GM10266 (cell line): ENCODE measurements around the gene DMXL1.

Experiments used
- DNase-seq: peaks from one replicate; pipeline ENCODE4 v3.0.0; 2012; ENCODE audit errors: extremely low spot score
- CTCF ChIP-seq: IDR thresholded peaks from 2 replicates; pipeline ENCODE4 v1.5.1; 2012; ENCODE audit warnings: mild to moderate bottlenecking, low read depth; ENCODE audit not compliant: control insufficient read depth, insufficient read depth; ENCODE audit errors: missing control alignments

The DMXL1 gene

DNA sequence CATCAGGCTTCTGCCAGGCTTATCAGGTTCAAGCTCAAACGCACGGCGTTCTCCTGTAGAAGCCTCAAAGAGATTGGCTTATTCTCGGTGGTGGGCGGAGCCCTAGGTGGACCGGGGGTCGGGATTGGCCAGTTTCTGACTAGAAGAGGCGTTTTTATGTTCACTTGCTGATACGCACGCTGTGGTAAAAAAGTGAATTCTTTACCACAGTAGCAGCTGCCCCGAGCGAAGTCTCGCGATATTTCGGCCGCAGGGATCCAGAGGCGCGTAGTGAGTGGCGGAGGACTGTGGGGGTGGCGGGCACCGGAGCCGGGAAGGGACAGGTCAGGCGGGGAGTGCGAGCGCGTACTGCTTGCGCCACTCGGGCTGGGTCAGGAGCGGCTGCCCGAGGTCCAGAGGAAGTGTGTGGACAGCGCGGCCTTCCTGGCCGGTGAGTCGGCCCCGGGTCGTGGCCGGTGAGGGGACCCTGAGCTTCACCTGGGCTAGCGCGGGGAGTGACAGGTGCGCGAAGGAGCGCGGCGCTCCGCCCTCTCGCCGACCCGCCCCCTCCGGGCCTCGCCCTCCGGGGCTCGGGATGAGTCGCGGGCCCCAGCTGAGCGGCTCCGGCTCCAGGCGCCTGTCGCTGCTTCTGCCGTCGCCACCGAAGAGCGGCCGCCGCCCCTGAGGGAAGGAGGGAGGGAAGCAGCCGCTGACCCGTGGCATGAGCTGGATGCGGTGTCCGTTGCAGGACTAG, at the start of gene DMXL1:
Gene DMXL1 (plus strand): TSS at position 260 of the 733 bp plus-strand sequence. CDS start 483 bp downstream, outside the sequence.
- DNase-seq: peak; percentile 84
- TF ChIP-seq CTCF: no peak

DNA sequence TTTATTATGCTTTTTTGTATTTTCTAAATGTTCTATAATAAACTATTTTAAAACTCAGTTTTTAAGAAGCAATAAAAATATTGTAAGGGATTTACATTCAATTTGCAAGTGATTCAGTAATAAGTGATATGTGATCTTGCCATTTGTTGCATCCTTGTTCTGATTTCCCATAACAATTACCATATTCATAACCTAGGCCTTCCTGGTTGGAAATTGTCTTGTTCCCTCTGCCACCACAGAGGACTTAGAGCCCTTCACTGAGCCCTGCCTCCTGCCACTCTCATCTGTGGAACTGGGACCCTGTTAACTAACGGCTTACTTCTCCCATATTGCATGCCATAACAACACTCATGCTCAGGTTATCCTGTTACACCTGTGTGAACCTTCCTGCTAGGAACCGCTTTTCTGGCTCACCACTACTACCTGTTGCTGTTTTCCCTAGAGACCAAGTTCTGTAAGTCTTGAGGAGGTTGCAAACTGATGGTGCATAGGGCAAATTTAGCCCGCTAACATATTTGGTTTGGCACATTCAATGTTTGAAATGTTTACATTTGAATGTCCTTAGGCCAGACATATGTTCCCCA, 49.6 kb upstream of the DMXL1 start:
- TF ChIP-seq CTCF: no peak
- no peak for DNase-seq

DNA sequence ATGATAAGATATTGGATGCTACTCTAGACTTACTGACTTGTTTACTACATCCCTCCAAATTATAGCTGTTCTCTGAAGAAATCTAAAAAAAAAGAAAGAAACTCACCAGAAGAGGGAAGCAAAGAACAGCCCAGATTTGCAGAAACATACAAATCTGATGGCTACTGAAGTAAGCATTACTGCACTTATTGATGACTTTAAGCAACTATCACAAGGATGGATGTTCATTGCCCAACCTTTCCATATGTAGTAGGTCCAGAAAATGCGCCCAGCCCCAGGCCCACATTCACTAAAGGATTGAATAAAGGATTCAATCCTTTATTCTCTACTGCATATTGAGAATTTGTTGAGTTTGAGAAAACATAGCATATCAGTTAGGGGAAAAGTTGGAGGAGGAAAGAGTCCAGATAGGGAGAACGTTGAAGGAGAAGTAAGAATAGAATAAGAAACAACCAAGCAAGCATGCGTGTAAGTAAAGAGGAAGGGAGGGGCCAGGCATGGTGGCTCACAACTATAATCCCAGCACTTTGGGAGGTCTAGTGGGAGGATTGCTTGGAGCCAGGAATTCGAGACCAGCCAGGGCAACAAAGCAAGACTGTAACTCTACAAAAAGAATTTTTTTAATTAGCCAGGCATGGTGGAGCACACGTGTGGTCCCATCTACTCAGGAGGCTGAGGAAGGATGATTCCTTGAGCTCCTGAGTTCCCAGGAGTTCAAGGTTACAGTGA, 48.7 kb upstream of the DMXL1 start:
- peak; percentile 51 for TF ChIP-seq CTCF
- DNase-seq: peak; percentile 50

- DNase-seq: no peak
- TF ChIP-seq CTCF: no peak
Observed at GRCh38 chr5:119022773-119023172, 48.1 kb upstream of the DMXL1 start.

- TF ChIP-seq CTCF: no peak
Observed at GRCh38 chr5:119028575-119028974, 42.3 kb upstream of the DMXL1 start.

GRCh38 chr5:119031011-119031886, 39.6 kb upstream of the DMXL1 start:
- no peak for TF ChIP-seq CTCF
- DNase-seq: peak; percentile 50

More at GRCh38 chr5:119028575-119028974, 42.3 kb upstream of the DMXL1 start:
- DNase-seq: no peak
